Activated CD4-positive, alpha-beta memory T cell treated with anti-CD3 and anti-CD28 coated beads for 36 hours (primary cell): ENCODE measurements around the gene HOXD8. TPM values are rescaled to one million over a fixed set of nuclear protein-coding genes. Genes with fewer than 3 reads are reported as not detected.

Experiments
- CTCF ChIA-PET: fragments of 350-600 bp; sonication (Branson Sonifier 250); formaldehyde crosslinking; loops from one replicate; lab custom pipeline; 2021; ENCODE audit warnings: antibody characterized with exemption, inconsistent platforms; lab: Charles Lee
- POLR2A ChIA-PET: fragments of 350-600 bp; sonication (Branson Sonifier 250); formaldehyde crosslinking; loops from one replicate; lab custom pipeline; 2021; ENCODE audit warnings: antibody characterized with exemption; lab: Charles Lee
- DNase-seq: peaks from one replicate; pipeline ENCODE4 v3.0.0-alpha.2; 2020
- H3K27ac Mint-ChIP-seq: one replicate; pipeline ENCODE4 v1.8.0; 2021; ENCODE audit warnings: mixed read lengths
- H3K27me3 Mint-ChIP-seq: one replicate; pipeline ENCODE4 v1.8.0; 2021; ENCODE audit warnings: mixed read lengths
- H3K36me3 Mint-ChIP-seq: one replicate; pipeline ENCODE4 v1.8.0; 2021; ENCODE audit warnings: mixed read lengths
- H3K4me1 Mint-ChIP-seq: one replicate; pipeline ENCODE4 v1.8.0; 2021; ENCODE audit warnings: low read depth, mixed read lengths
- H3K4me3 Mint-ChIP-seq: one replicate; pipeline ENCODE4 v1.8.0; 2021; ENCODE audit warnings: mild to moderate bottlenecking, mixed read lengths
- H3K9me3 Mint-ChIP-seq: one replicate; pipeline ENCODE4 v1.8.0; 2021; ENCODE audit warnings: mixed read lengths
- intact Hi-C: fragments of 100-400 bp; cut with micrococcal nuclease; formaldehyde crosslinking; loops from one replicate; pipeline ENCODE4 v1.15.1; 2023
- total RNA-seq, 2 experiments: library from RNA; stranded (reverse); gene quantifications; one replicate each; pipeline ENCODE4 v1.2.3, GENCODE V29; 2021

HOXD8 gene
- total RNA-seq, 2 experiments from 2014 or later = not detected

GRCh38 chr2:176156301-176156806 is 26.8 kb downstream of the HOXD8 start:
- intact Hi-C loops = no loop called here
- peaks cover 4% of the 10 kb centered on the region for H3K36me3 Mint-ChIP-seq
- POLR2A ChIA-PET = no interaction called here
- H3K4me3 Mint-ChIP-seq = no peak overlapping the region
- no peak for DNase-seq
- H3K27me3 Mint-ChIP-seq = peaks cover 63% of the 10 kb centered on the region
- H3K4me1 Mint-ChIP-seq = peaks cover 14% of the 10 kb centered on the region
- CTCF ChIA-PET = no interaction called here
- no peak overlapping the region for H3K27ac Mint-ChIP-seq
- H3K9me3 Mint-ChIP-seq = no peaks in the 10 kb centered on the region

DNA sequence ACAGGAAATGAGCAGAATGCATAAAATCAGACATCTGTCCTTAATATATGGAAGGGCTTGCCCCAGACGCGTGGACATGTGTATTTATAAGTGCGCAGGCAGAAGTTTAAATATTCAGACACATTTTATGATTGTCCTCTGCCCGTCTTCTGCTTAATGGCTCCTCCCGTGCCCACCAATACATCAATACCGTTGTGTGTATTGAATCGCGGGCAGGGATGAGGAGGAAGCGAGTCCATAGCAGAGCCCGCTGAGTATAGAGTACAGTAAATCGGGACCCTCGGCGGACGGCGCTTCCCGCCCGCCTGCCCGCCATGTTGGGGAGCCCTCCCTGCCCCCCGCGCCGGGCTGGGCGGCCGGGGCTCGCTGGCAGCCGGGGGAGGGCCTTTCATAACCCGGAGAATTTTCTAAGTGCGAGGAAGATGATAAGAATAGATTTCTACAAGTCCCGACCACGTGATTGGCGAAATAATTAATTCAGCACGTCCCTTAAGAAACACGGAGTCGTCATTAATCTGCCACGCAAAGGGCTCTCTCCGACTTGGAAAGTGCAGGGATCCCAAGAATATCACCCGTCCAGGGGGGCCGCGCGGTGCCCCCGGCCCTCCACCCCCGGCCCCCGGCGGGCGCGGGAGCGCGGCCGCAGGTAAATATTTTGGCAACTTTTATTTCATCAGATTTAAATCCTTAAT is 27.4 kb downstream of the HOXD8 start, which contains the start of gene HOXD3:
Gene HOXD3, plus strand, starts transcription at position 501 of the 692 bp plus-strand sequence. CDS start 11,808 bp downstream, outside the sequence.
- Mint-ChIP-seq H3K9me3 (no peaks in the 10 kb centered on the region), H3K4me3 (peak within 1 kb of the TSS; percentile 10), H3K27ac (peak within 1 kb of the TSS; percentile 38), H3K4me1 (peaks cover 12% of the 10 kb centered on the region), H3K27me3 (peaks cover 64% of the 10 kb centered on the region), H3K36me3 (peaks cover 4% of the 10 kb centered on the region)
- intact Hi-C loops = no loop called here
- DNase-seq = no peak
- ChIA-PET CTCF (no interaction called here), POLR2A (no interaction called here)

DNA sequence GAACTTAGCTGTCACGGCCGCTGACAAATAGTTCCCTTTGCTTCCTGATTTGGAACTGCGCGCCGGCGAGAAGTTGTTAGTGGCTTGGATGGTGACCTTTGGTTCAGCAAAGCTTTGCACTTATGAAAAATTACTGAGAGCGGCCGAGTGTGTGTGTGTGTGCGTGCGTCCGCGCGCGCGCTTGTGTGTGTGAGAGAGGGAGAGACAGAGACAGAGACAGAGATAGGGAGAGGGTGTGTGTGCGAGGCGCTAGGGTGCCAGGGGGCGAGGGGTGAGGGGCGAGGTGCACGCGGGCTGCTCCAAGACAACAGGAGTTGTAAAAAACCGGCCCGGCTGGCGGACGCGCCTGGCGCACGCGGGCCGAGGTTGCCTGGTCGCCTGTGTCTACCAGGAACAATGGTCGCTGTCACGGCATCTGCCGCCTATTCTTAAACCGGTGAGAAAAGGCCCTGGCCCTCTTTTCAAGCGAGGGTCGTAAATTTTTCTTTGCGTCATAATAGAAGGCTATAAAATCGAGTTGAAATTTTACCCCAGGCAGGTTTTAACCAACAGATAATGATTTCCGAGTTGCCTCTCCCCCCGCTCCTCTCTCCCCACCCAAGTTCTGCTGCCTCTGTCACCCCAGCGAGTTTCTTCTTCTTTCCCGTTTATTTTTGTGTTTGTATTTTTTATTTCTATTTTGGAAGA is 28.1 kb downstream of the HOXD8 start:
- Mint-ChIP-seq H3K4me1 (peaks cover 12% of the 10 kb centered on the region), H3K27me3 (peaks cover 66% of the 10 kb centered on the region), H3K9me3 (no peaks in the 10 kb centered on the region), H3K36me3 (peaks cover 4% of the 10 kb centered on the region), H3K4me3 (peak overlapping the region; percentile 10), H3K27ac (peak overlapping the region; percentile 38)
- CTCF ChIA-PET = no interaction called here
- POLR2A ChIA-PET = no interaction called here
- DNase-seq = no peak
- intact Hi-C loops = no loop called here

- no peak overlapping the region for H3K4me3 Mint-ChIP-seq
- CTCF ChIA-PET = interaction anchor here (0.9 kb wide), 1 partner anchor 18 kb away, joined by 3 read pairs; no protein-coding TSS in a partner anchor
- peaks cover 12% of the 10 kb centered on the region for H3K4me1 Mint-ChIP-seq
- DNase-seq = no peak
- peak overlapping the region; percentile 38 for H3K27ac Mint-ChIP-seq
- H3K9me3 Mint-ChIP-seq = no peaks in the 10 kb centered on the region
- peaks cover 5% of the 10 kb centered on the region for H3K36me3 Mint-ChIP-seq
- intact Hi-C loops = no loop called here
- peaks cover 65% of the 10 kb centered on the region for H3K27me3 Mint-ChIP-seq
- POLR2A ChIA-PET = no interaction called here
Measured at GRCh38 chr2:176158186-176158591, 28.7 kb downstream of the HOXD8 start.

DNA sequence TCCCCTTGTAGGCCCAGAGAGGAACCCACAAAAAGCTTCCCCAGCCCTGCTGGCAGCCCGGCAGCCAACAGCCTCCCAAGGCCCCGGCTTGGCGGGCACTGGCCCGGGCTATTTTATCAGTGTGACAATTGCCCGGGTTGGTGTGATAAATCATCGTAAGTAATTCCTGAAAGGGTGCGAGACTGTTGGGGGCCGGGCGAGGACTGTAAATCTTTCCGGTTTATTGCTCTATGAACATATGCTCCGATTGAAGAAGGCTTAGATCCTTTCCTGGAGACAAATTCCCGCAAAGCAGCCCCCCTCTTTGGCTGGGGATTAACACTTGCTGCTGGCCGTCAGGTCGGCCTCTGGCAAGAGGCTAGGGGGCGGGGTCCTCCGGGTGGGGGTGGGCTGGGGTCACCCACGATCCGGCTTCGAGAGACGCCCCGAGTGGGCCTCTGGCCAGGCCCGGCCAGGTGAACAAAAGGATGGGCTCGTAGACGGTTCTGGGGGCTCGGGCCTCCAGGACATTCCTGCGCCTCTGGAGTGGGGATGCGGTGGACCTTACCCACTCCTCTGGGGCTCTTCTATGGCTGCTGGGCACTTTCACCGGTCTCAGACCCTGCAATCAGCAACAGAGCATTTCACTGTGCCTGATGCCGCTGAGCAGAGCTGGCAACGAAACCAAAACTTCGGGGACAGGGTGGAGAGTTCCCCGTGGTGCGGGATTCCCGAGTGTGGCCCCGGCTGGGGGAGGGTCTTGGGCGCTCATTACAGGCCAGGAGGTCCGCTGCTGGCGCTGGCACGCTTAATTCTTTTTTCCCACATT is 29.6 kb downstream of the HOXD8 start:
- Mint-ChIP-seq H3K27ac (no peak overlapping the region), H3K36me3 (peaks cover 6% of the 10 kb centered on the region), H3K4me1 (peaks cover 12% of the 10 kb centered on the region), H3K27me3 (peaks cover 70% of the 10 kb centered on the region), H3K9me3 (no peaks in the 10 kb centered on the region), H3K4me3 (no peak overlapping the region)
- no peak for DNase-seq
- CTCF ChIA-PET = interaction anchor here (0.9 kb wide), 1 partner anchor 19 kb away, joined by 3 read pairs; no protein-coding TSS in a partner anchor
- POLR2A ChIA-PET = no interaction called here
- intact Hi-C loops = no loop called here

DNA sequence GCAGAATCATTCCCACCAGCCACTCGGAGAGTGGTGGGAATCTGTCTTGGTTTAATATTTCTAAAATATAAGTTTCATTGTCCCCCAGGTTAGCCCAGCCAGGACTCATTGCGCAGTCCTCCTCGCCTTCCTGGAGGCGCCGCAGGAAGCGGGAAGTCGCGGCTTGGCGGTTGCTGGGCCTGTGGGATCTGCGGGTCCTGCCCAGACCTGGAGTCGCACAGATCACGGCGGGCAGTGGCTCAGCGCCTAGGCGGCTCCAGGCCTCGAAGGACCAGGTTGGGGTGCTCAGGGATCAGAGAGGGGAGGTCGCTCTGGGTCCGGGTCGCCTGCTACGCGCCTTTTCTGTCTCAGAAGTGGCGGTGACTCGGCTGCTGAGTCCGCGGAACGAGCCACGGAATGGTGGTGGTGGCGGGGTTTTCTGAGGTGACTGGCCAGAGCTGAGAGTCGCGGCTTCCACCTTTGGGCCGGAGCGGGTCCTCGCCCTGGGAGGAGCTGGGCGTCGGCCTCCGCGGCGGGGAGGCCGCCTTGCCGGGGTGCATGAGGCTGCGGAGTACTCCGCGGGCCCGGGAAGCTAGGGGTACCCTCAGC is 30.3 kb downstream of the HOXD8 start:
- no peak overlapping the region for H3K4me3 Mint-ChIP-seq
- CTCF ChIA-PET = interaction anchor here (1.4 kb wide), 2 partner anchors 32 to 295 kb away, joined by 3 to 7 read pairs; no protein-coding TSS in a partner anchor

GRCh38 chr2:176160251-176160985 is 30.9 kb downstream of the HOXD8 start:
- Mint-ChIP-seq H3K4me1 (peaks cover 12% of the 10 kb centered on the region), H3K36me3 (peaks cover 6% of the 10 kb centered on the region), H3K4me3 (no peak overlapping the region), H3K9me3 (no peaks in the 10 kb centered on the region), H3K27me3 (peaks cover 72% of the 10 kb centered on the region), H3K27ac (no peak overlapping the region)
- CTCF ChIA-PET = interaction anchor here (1.4 kb wide), 2 partner anchors 33 to 295 kb away, joined by 3 to 7 read pairs; no protein-coding TSS in a partner anchor
- POLR2A ChIA-PET = no interaction called here
- intact Hi-C loops = loop anchor here (5.0 kb wide), 2 partner anchors 48 to 73 kb away; no protein-coding TSS in a partner anchor
- no peak for DNase-seq

More for the DNA sequence above, 30.3 kb downstream of the HOXD8 start:
- DNase-seq = no peak
- peaks cover 71% of the 10 kb centered on the region for H3K27me3 Mint-ChIP-seq
- peaks cover 6% of the 10 kb centered on the region for H3K36me3 Mint-ChIP-seq
- POLR2A ChIA-PET = no interaction called here
- no peak overlapping the region for H3K27ac Mint-ChIP-seq
- intact Hi-C loops = loop anchor here (5.0 kb wide), 2 partner anchors 47 to 72 kb away; no protein-coding TSS in a partner anchor
- H3K9me3 Mint-ChIP-seq = no peaks in the 10 kb centered on the region
- peaks cover 12% of the 10 kb centered on the region for H3K4me1 Mint-ChIP-seq

DNA sequence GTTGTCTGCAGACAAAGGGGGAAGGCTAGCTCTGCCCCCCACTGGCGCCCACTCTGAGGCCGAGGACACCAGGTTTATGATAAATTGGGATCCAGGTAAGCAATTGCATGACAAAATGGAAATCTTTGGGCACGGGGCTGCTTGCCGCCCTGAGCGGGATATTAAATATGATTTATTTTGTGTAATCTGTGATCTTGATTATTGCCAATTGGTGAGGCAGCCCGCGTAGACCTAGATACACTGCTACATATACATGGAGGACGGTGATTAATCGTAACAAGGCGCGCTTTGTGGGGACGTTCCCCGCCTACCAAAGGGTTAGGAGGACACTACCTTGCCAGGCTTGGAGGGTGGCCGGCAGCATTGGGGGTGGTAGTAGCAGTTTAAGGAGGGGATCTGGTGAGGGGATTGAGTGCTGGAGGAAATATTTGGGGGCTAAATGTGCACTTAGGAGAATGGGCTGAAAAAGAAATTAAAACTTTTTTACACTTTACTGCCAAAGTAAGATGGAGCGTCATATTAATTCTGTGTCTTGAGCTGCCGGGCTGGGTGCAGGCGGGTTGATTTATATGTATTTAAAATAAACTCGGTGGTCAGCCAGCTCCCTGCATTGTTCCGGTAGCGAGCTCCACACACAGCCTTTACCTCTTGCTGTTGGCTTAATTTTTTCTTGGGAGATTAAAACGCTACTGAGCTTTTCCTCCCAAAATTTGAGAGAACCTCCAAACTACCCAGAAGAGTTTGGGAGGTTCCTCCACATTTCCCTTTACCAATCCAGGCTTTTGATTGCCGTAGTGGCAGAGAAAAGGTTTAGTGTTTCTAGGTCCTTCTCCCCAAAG is 31.7 kb downstream of the HOXD8 start:
- POLR2A ChIA-PET = no interaction called here
- H3K27ac Mint-ChIP-seq = no peak overlapping the region
- CTCF ChIA-PET = interaction anchor here (1.0 to 1.8 kb wide), 7 partner anchors 8 to 294 kb away, joined by 3 to 7 read pairs (median 3); no protein-coding TSS in a partner anchor
- intact Hi-C loops = loop anchor here (5.0 kb wide), 2 partner anchors 49 to 74 kb away; no protein-coding TSS in a partner anchor
- H3K4me1 Mint-ChIP-seq = peaks cover 12% of the 10 kb centered on the region
- H3K27me3 Mint-ChIP-seq = peaks cover 76% of the 10 kb centered on the region
- peaks cover 8% of the 10 kb centered on the region for H3K36me3 Mint-ChIP-seq
- no peaks in the 10 kb centered on the region for H3K9me3 Mint-ChIP-seq
- no peak overlapping the region for H3K4me3 Mint-ChIP-seq
- no peak for DNase-seq

DNA sequence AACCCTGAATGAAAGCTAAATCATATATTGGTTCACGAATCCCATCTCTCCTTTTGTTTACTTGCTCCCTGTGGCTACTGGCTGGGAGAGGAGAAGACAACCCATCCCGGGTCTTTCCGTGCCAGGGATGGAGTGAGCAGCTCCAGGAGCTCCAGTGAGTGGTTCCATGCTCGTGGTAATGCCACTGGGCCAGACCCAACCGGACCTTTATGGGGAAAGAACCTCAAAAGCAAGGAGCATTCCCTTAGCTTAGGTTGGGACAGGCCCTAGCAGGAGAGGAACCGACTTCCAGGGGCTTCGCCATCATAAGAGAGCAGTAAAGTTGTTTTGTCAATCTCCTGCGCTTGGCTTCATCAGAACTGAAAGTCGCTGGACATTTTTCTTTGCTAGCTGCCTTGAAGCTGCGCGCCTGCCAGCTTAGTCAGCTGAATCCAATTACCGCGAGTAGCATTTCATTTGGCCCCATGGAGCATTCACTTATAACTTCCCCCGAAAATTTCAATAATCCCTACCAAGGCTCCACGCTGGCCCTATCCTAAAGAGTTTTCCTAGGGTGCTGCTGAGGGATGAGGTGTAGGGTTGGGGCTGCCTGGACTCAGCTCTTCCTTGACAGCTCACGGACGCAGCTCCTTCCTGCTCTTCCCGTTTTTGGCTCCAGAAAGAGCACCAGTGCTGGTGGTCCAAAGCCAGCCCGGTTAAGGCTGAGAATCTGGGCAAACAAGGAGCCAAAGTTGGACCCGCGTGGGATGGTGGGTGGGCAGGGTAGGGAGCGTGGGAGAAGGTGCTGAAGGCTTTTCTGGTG is 32.5 kb downstream of the HOXD8 start:
- no peak overlapping the region for H3K27ac Mint-ChIP-seq
- H3K4me1 Mint-ChIP-seq = peaks cover 9% of the 10 kb centered on the region
- intact Hi-C loops = loop anchor here (5.0 kb wide), 2 partner anchors 50 to 75 kb away; no protein-coding TSS in a partner anchor
- no peaks in the 10 kb centered on the region for H3K9me3 Mint-ChIP-seq
- no peak overlapping the region for H3K4me3 Mint-ChIP-seq
- ChIA-PET CTCF (interaction anchor here (0.8 to 1.8 kb wide), 7 partner anchors 9 to 392 kb away, joined by 3 to 7 read pairs (median 3); no protein-coding TSS in a partner anchor), POLR2A (no interaction called here)
- H3K27me3 Mint-ChIP-seq = peaks cover 78% of the 10 kb centered on the region
- peaks cover 8% of the 10 kb centered on the region for H3K36me3 Mint-ChIP-seq
- no peak for DNase-seq
